ENCODE measurements around the gene MT1F.

- no peak for TF ChIP-seq POLR2AphosphoS5 (IDR thresholded peaks at IDR 0.05; ENCODE audit: low read depth, low read length)
- no peak for TF ChIP-seq POLR2A (IDR thresholded peaks at IDR 0.05; ENCODE audit: low read depth, low read length)
- no peak for TF ChIP-seq TAF1 (IDR thresholded peaks at IDR 0.05; ENCODE audit: borderline replicate concordance, low read depth, low read length)
Measured at GRCh38 chr16:56647641-56648431, 9.9 kb upstream of the MT1F start.
